NCI-H1436 (cell line): ENCODE measurements around the gene RAB8B.
"Not testable (repeated sequence)": the region's sequence is repeated elsewhere in the genome, so short reads cannot be mapped to it uniquely, and the experiment has no call there.

Source experiments
- DNase-seq: peaks from one replicate; lab custom pipeline; 2025; lab: John Stamatoyannopoulos, UW

Gene RAB8B

GRCh38 chr15:63210151-63211091, 21.0 kb downstream of the RAB8B start:
- DNase-seq: no peak

DNA sequence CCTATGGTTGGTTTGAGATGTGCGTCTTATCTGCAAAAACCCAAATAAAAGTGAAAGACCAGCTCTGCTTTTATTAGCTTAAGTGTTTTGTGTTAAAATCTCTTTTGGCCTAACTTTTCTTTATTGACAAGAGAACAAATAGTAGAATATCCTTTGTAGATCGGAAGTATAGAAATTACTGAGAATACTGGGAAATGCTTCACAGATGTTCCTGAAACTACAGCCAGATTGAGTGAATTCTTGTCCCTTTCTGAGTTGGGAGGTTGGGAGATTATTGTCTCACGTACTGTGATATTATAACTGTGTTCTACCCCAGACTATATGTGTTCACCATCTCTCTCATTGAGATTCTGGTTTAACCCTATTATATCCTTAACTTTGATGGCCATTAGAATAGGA, 21.7 kb downstream of the RAB8B start:
- DNase-seq: no peak

DNA sequence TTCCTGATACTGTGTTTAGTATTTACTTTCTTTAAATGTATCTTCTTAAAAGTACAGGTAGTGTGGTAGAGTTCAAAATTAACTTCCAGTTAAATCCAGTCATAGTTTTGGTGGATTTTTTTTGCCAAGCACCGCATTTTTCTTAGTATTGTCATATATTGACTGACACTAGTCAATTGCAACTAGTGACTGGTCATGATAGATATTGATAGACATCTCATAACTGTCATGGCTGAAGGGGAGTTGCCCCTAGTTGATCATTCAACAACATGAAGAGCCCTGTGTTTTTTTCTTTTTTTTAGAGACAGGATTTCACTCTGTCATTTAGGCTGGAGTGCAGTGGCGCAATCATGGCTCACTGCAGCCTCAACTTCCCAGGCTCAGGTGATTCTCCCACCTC, 22.1 kb downstream of the RAB8B start:
- no peak for DNase-seq

GRCh38 chr15:63212050-63213004, 22.9 kb downstream of the RAB8B start:
- no peak for DNase-seq

- no peak for DNase-seq
Observed at GRCh38 chr15:63218100-63218808, 28.8 kb downstream of the RAB8B start.

GRCh38 chr15:63219196-63219710, 29.8 kb downstream of the RAB8B start:
- no peak for DNase-seq

- DNase-seq: no peak
Observed at GRCh38 chr15:63221346-63221745, 31.9 kb downstream of the RAB8B start.

- no peak for DNase-seq
Observed at GRCh38 chr15:63223463-63223862, 34.1 kb downstream of the RAB8B start.

- DNase-seq: no peak
Observed at GRCh38 chr15:63225381-63225780, 36.0 kb downstream of the RAB8B start.

GRCh38 chr15:63226155-63226883, 36.9 kb downstream of the RAB8B start:
- DNase-seq: no peak

GRCh38 chr15:63226966-63227401, 37.6 kb downstream of the RAB8B start:
- no peak for DNase-seq

- no peak for DNase-seq
Observed at GRCh38 chr15:63227689-63228088, 38.3 kb downstream of the RAB8B start.

DNA sequence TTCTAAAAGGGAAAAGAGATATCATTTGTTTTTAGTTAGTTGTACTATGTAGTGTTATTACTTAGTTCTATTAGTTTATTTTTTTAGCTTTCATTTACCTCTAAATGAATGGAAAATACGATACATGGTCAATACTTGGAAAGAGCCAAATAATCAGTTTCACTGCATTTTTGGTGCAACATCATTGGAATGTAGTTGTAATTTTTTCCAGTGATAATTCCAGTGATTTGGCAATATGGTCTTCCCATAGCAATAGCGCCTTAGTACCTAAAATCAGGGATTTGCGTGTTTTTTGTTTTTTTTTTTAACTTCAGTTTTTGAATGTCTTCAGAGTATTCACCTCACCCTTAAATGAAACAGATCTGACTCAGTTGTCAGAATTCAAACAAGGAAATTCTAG, 41.8 kb downstream of the RAB8B start:
- DNase-seq: no peak

- DNase-seq: no peak
Observed at GRCh38 chr15:63231706-63232105, 42.3 kb downstream of the RAB8B start.

- DNase-seq: no peak
Observed at GRCh38 chr15:63232405-63232804, 43.0 kb downstream of the RAB8B start.

DNA sequence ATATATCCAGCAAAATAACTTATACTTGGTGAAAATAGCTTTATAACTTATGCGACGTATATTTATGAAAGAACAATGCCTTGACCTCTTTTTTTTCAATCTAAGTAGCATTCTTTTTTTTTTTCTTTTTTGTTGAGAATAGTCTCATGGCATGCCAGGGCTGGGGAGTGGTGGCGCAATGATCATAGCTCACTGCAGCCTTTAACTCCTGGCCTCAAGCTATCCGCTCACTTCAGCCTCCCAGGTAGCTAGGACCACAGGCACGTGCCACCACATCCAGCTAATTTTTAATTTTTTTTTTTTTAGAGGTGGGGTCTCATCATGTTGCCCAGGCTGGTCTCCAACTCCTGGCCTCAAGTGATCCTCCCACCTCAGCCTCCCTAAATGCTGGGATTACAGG, 43.5 kb downstream of the RAB8B start:
- no peak for DNase-seq

- DNase-seq: no peak
Observed at GRCh38 chr15:63233667-63234423, 44.4 kb downstream of the RAB8B start.

DNA sequence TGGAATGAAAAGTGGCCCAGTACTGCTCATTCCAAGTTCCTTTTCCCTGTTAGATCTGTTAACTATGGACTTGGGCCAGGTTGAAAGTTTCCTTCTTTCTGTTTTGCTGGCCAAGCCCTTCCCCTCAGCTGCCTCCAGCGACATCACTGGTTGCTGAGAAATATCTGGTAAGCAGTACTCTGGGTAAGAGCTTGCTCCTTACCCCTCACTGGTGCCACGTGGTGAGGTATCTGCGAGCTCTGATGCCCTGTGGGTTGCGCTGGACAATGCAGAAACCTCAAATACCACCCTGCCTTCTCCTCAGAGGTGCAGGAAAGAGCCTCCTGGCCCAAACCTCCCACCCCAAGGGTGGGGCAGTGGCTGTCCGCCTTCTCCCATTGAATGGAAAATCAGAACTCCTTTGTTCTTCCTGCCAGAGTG, 45.1 kb downstream of the RAB8B start:
- DNase-seq: no peak

- DNase-seq: no peak
Observed at GRCh38 chr15:63236272-63236671, 46.9 kb downstream of the RAB8B start.

DNA sequence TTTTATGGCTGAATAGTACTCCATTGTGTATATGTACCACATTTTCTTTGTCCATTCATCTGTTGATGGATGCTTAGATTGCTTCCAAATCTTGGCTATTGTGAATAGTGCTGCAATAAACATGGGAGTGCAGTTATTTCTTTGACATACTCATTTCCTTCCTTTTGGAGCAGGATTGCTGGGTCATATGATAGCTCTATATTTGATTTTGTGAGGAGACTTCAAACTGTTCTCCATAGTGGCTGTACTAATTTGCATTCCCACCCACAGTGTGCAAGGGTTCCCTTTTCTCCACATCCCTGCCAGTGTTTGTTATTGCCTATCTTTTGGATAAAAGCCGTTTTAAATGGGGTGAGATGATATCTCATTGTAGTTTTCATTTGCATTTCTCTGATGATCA, 47.7 kb downstream of the RAB8B start:
- DNase-seq: not testable (repeated sequence)
